ENCODE data around the gene EPC1. TPM values are rescaled to one million over a fixed set of nuclear protein-coding genes. Genes with fewer than 3 reads are reported as not detected.

The EPC1 gene
- total RNA-seq, 1 experiment from 2014 or later: 21.5 TPM

- no TSS peak for BruUV-seq (replicated peaks)
- ChIA-PET POLR2A (ENCODE audit: unreplicated experiment) (interaction anchor here (0.7 to 1.2 kb wide), 4 partner anchors 31 to 631 kb away, joined by 5 to 12 read pairs (median 11); partner anchors contain the start of gene CCDC7), CTCF (interaction anchor here (1.5 kb wide), 1 partner anchor 66 kb away, joined by 3 read pairs; the partner anchor contains the start of gene CCDC7)
- Histone ChIP-seq H3K4me3 (peak overlapping the region; percentile 88), H3K9me2 (ENCODE audit: insufficient read depth) (no peaks in the 10 kb centered on the region), H3K9me3 (ENCODE audit: insufficient read depth, low read depth) (no peaks in the 10 kb centered on the region), H4K20me1 (ENCODE audit: insufficient read depth) (no peaks in the 10 kb centered on the region), H3K36me3 (ENCODE audit: low read depth) (no peaks in the 10 kb centered on the region), H3K79me2 (ENCODE audit: low read depth) (peaks cover 22% of the 10 kb centered on the region; the same call in 1 of the 2 replicates), H3F3A (ENCODE audit: insufficient read depth, low read depth) (peaks cover 12% of the 10 kb centered on the region), H3K4me1 (replicated peaks; ENCODE audit: insufficient read depth) (peaks cover 17% of the 10 kb centered on the region), H3K27ac (peak overlapping the region; percentile 79), H2AFZ (peak overlapping the region; percentile 92), H3K4me2 (peak overlapping the region; percentile 97), H3K27me3 (ENCODE audit: insufficient read depth, low read depth) (no peaks in the 10 kb centered on the region)
- TF ChIP-seq EZH2 (IDR thresholded peaks at IDR 0.05; ENCODE audit: low read depth) (no peak), CTCF (conservative IDR thresholded peaks at IDR 0.05) (no peak)
- peak; percentile 33 to 74 for DNase-seq
- intact Hi-C loops (cut with micrococcal nuclease; ENCODE audit: unreplicated experiment): loop anchor here (1.0 to 10.0 kb wide), 4 partner anchors 33 to 633 kb away; partner anchors contain the start of genes CCDC7, EPC1 and KIF5B
Measured at GRCh38 chr10:32379318-32379949, 32.5 kb upstream of the EPC1 start.

GRCh38 chr10:32378363-32379317 is 31.7 kb upstream of the EPC1 start:
- peak; percentile 68 to 84 for DNase-seq
- peak overlapping the region; percentile 92 for H2AFZ ChIP-seq
- TSS peak; percentile 54 for BruUV-seq (replicated peaks)
- no peaks in the 10 kb centered on the region for H3K9me2 ChIP-seq (ENCODE audit: insufficient read depth)
- no peaks in the 10 kb centered on the region for H4K20me1 ChIP-seq (ENCODE audit: insufficient read depth)
- H3K4me2 ChIP-seq: peak overlapping the region; percentile 97
- H3K27ac ChIP-seq: peak overlapping the region; percentile 79
- peaks cover 12% of the 10 kb centered on the region for H3F3A ChIP-seq (ENCODE audit: insufficient read depth, low read depth)
- ChIA-PET POLR2A (ENCODE audit: unreplicated experiment) (interaction anchor here (0.7 to 1.2 kb wide), 4 partner anchors 30 to 945 kb away, joined by 3 to 12 read pairs (median 4); partner anchors contain the start of gene CCDC7), CTCF (interaction anchor here (0.6 to 1.5 kb wide), 2 partner anchors 33 to 67 kb away, joined by 3 read pairs; partner anchors contain the start of gene CCDC7)
- intact Hi-C loops (cut with micrococcal nuclease; ENCODE audit: unreplicated experiment): loop anchor here (1.0 to 10.0 kb wide), 4 partner anchors 32 to 634 kb away; partner anchors contain the start of genes CCDC7, EPC1 and KIF5B
- H3K9me3 ChIP-seq (ENCODE audit: insufficient read depth, low read depth): no peaks in the 10 kb centered on the region
- no peaks in the 10 kb centered on the region for H3K36me3 ChIP-seq (ENCODE audit: low read depth)
- H3K4me3 ChIP-seq: peak overlapping the region; percentile 88
- H3K4me1 ChIP-seq (replicated peaks; ENCODE audit: insufficient read depth): peaks cover 17% of the 10 kb centered on the region
- H3K27me3 ChIP-seq (ENCODE audit: insufficient read depth, low read depth): no peaks in the 10 kb centered on the region
- H3K79me2 ChIP-seq (ENCODE audit: low read depth): peaks cover 22% of the 10 kb centered on the region; the same call in 1 of the 2 replicates
- no peak for TF ChIP-seq EZH2 (IDR thresholded peaks at IDR 0.05; ENCODE audit: low read depth)
- TF ChIP-seq CTCF (conservative IDR thresholded peaks at IDR 0.05): no peak

Data from PC-9 (cell line).